ENCODE measurements around the gene KRTAP10-9. TPM values are rescaled to one million over a fixed set of nuclear protein-coding genes. Genes with fewer than 3 reads are reported as not detected.
A peak's percentile ranks its signal among the peaks of the same experiment; 100 is the strongest.

KRTAP10-9 gene
- total RNA-seq, 4 donors from 2014 or later: not detected

- Histone ChIP-seq H3K9me3 (peaks cover 0 to 10% (median 4%) of the 10 kb centered on the region in 4 donors), H3K4me3 (no peak overlapping the region), H3K36me3 (no peaks in the 10 kb centered on the region), H3K27me3 (peaks cover 0 to 7% (median 0%) of the 10 kb centered on the region in 4 donors), H3K27ac (replicated peaks in 1 of 4) (no peak overlapping the region), H3K4me1 (no peaks in the 10 kb centered on the region)
- WGBS: 98% methylated on average over 13 of the region's 13 CpGs
- TF ChIP-seq POLR2A (IDR thresholded peaks at IDR 0.05; ENCODE audit: low read depth) (no peak), POLR2AphosphoS5 (IDR thresholded peaks at IDR 0.05) (no peak), EP300 (IDR thresholded peaks at IDR 0.05) (no peak)
- DNase-seq (ENCODE audit: extremely low spot score): peak; percentile 45
- intact Hi-C loops (cut with DNase I): no loop called here
These were observed 51.0 kb downstream of the KRTAP10-9 start for GRCh38 chr21:44677881-44678280.

Other genes starting within 250 kb of the KRTAP10-9 start
- gene LRRC3, start 171.6 kb upstream of the KRTAP10-9 start, total RNA-seq: 1 to 10 TPM; 3.3 to 6.6 (median 5.3) TPM
- gene KRTAP10-1, start 86.9 kb upstream of the KRTAP10-9 start, total RNA-seq: not detected
- gene KRTAP10-2, start 75.6 kb upstream of the KRTAP10-9 start, total RNA-seq: not detected
- gene KRTAP10-3, start 68.3 kb upstream of the KRTAP10-9 start, total RNA-seq: not detected
- gene KRTAP10-4, start 53.4 kb upstream of the KRTAP10-9 start, total RNA-seq: not detected
- not detected for gene KRTAP10-5, start 46.5 kb upstream of the KRTAP10-9 start, total RNA-seq
- not detected for gene KRTAP10-6, start 34.6 kb upstream of the KRTAP10-9 start, total RNA-seq
- gene KRTAP10-7, start 26.5 kb upstream of the KRTAP10-9 start, total RNA-seq: not detected
- not detected for gene KRTAP10-8, start 15.0 kb upstream of the KRTAP10-9 start, total RNA-seq
- gene KRTAP10-10, start 10.3 kb downstream of the KRTAP10-9 start, total RNA-seq: not detected
- not detected for gene KRTAP10-11, start 19.3 kb downstream of the KRTAP10-9 start, total RNA-seq
- not detected for gene KRTAP12-4, start 27.6 kb downstream of the KRTAP10-9 start, total RNA-seq
- not detected for gene KRTAP12-3, start 30.8 kb downstream of the KRTAP10-9 start, total RNA-seq
- not detected for gene KRTAP12-2, start 39.8 kb downstream of the KRTAP10-9 start, total RNA-seq
- not detected for gene KRTAP12-1, start 55.1 kb downstream of the KRTAP10-9 start, total RNA-seq
- gene KRTAP10-12, start 70.1 kb downstream of the KRTAP10-9 start, total RNA-seq: not detected
- under 1 TPM in 2 of 4 donors, not detected in 2; under 0.01 to 0.23 TPM for gene TSPEAR, start 84.5 kb downstream of the KRTAP10-9 start, total RNA-seq
- 100 to 1,000 TPM in 1 of 4 donors, 10 to 100 TPM in 3; 74.4 to 174 (median 81.7) TPM for gene UBE2G2, start 174.7 kb downstream of the KRTAP10-9 start, total RNA-seq
- gene SUMO3, start 191.0 kb downstream of the KRTAP10-9 start, total RNA-seq: 10 to 100 TPM; 46.1 to 52.2 (median 48.6) TPM
- gene PTTG1IP, start 246.6 kb downstream of the KRTAP10-9 start, total RNA-seq: 100 to 1,000 TPM; 222 to 382 (median 302) TPM